ENCODE data around the gene PADI6.
"Not testable (repeated sequence)": the region's sequence is repeated elsewhere in the genome, so short reads cannot be mapped to it uniquely, and the experiment has no call there.

Gene PADI6

GRCh38 chr1:17405898-17406759 is 34.1 kb downstream of the PADI6 start:
- DNase-seq: no peak

- not testable (repeated sequence) for DNase-seq
These were observed 34.9 kb downstream of the PADI6 start for GRCh38 chr1:17406760-17407475.

GRCh38 chr1:17407786-17408514 is 36.0 kb downstream of the PADI6 start:
- DNase-seq: not testable (repeated sequence)

DNA sequence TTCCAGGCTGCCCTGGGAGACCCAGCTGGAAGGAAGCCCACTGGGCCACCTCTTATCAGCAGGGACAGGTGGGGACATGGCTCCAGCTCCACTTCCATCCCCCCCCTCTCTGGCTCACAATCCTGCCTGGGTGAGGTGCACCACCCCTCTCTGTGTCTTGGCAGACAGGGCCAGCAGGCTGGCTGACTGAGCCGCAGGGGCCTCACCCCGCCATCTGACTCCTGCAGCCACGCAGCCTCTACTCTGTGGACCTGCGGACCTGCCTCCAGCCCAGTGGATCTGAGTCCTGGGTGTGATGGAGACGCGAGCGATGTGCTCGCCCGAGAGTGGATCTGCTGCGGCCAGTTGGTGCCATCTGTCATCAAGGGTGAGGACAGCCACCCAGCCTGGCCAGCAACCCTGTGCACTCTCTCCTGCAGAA is 37.4 kb downstream of the PADI6 start:
- no peak for DNase-seq

- DNase-seq: no peak
These were observed 40.3 kb downstream of the PADI6 start for GRCh38 chr1:17412093-17412870.

DNA sequence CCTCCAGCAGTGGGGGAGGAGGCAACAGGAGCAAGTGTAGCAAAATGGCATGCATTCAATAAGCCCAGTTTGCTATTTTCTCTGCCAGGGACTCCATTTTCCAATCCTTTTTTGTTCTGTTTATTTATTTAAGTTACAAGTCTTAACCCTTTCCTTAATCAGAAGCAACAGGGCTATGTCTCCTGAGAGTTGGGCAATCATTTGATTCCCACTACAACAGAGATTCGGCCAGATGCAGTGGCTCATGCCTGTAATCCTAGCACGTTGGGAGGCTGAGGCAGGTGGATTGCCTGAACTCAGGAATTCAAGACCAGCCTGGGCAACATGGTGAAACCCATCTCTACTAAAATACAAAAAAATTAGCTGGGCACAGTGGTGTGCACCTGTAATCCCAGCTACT is 42.0 kb downstream of the PADI6 start:
- DNase-seq: no peak

DNA sequence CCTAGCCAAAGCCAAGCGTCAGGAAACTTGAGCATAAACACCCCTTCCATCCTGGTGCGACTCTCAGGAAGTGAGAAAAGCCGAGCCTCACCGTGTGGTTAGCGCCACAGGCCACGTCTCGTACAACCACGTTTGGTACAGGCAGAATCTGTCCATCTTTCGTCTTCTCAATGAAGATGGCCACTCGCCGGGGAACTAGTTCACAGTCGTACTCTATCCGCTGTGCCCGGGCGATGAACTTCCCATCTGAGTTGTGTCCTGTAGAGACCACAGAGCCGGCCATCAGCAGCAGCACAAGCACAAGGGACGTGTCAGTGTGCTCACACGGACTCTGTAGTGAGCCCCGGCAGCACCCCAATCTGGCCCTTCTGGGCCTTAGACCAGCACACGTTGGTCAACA is 44.4 kb downstream of the PADI6 start:
- no peak for DNase-seq

GRCh38 chr1:17419626-17420328 is 47.8 kb downstream of the PADI6 start:
- DNase-seq: no peak

- DNase-seq: no peak
These were observed 48.5 kb downstream of the PADI6 start for GRCh38 chr1:17420391-17420918.

GRCh38 chr1:17422461-17422860 is 50.5 kb downstream of the PADI6 start:
- DNase-seq: no peak

DNA sequence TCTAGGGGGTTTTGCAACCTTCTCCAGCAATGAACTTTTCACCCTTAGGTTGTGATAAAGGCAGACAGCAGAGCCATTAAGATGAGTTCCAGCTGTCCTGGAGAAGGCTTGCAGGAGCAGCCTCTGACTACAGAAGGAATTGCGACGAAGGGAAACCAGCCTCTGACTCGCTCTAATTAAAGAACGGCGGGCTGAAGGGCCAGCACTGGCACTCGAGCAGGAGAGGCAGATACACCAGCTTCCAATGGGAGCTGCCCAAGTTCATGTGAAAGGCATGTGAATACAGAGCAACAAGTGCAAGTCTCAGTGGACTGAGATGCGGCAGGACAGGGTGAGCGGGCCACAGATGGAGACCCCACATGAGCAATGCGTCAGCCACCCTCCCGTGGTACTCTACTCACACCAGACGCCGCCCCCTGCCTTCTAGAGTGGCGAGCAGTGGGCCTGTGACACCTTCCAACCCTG is 51.8 kb downstream of the PADI6 start:
- DNase-seq: no peak

- DNase-seq: no peak
These were observed 54.0 kb downstream of the PADI6 start for GRCh38 chr1:17425806-17426600.

DNA sequence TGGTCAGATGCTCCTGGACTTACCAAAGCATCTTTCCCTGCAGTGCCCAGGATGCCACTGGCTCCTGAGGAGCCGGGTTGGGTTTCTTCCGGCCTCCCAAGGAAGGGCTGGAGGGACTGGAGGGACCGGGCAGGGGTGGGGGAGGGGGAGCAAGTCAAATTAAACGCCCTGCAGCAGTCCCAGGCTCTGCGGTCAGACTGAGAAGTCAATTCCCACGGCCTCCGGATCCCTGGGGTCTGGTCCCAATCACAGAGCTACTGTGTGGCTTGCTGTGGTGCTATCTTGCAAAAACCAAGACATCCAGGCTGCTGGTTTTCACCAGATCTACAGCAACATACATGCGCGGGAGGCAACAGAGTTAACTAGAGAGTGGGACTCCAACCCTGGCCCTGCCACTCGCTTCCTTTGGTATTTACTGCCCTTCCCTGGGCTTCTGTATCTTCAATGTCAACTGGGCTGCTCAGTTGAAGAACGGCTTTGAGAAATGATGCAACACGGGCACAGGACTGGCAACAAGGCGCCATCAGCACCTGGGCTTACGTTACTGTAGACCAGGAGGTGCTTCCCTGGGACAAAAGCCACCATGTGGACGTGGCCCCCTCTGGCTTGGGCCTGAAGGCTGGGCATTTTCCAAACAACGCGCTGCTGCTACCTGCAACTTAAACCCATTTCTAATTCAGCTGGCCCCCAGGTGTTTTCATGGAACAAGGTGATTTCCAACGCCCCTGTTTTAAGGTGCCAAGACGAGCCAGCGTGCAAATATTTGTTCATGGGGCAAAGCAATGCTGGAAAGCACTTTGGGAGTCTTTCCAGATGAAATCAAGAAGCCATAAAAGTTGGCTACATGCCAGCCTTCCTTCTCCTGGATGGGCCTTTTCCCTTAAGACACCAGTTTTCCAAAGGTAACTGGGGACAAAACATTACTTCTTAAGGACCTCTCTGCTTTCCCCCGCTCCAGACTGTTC is 56.0 kb downstream of the PADI6 start:
- DNase-seq: no peak

DNA sequence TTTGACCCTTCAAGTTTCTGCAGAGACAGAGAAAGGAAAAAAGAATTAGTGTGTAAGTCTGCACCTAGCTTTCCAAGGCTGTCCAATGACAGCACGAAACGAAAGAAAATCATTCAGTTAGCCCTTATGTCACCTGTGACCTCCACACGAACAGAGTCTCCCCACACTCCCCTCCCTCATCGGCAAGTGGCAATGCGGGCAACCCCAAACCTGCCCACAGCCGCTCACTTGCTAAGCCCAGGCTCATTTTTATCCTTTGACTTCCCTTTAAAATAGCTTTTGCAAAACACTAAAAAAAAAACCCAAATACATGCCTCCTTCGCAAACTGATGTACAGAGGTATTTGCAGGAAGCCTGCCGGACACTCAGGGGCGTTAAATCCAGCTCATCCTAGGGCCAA is 57.2 kb downstream of the PADI6 start:
- no peak for DNase-seq

- no peak for DNase-seq
These were observed 60.4 kb downstream of the PADI6 start for GRCh38 chr1:17432412-17432811.

DNA sequence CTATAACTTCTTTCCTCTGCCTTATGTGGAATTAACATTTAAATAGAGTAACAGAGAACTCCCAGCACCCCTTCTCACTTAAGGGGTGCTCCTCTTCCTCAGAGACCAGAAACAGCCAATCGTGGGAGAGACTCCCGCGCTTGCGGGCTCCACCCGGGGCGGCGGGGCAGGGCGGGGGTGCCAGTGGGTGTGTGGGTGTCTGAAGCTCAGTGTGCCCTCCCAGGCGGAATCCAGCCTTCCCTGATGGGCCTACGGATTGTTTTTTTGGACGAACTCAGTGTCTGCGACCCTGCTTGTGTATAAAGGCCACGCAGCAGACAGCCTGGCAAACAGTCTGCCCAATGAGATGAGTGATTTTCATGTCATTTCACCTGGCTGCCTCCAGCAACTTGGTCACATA is 61.3 kb downstream of the PADI6 start:
- DNase-seq: no peak

DNA sequence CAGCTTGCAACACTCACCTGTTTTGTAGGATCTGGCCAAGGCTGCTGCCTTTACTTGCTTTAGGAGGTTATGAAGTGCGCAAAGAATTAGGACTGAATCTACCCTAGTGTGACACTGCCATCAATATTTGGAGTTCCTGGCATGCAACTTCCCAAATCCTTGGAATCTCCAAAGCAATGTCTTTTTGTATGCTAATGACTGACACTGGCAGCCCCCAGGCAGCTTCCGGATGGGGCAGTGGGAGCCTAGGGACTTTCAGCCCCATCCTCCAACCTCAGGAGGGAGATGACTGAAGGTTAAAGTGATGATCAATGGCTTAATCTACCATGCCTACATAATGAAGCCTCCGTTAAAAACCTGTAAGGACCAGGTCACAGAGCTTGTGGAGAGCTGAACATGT is 62.0 kb downstream of the PADI6 start:
- DNase-seq: no peak

GRCh38 chr1:17434601-17435000 is 62.6 kb downstream of the PADI6 start:
- no peak for DNase-seq

DNA sequence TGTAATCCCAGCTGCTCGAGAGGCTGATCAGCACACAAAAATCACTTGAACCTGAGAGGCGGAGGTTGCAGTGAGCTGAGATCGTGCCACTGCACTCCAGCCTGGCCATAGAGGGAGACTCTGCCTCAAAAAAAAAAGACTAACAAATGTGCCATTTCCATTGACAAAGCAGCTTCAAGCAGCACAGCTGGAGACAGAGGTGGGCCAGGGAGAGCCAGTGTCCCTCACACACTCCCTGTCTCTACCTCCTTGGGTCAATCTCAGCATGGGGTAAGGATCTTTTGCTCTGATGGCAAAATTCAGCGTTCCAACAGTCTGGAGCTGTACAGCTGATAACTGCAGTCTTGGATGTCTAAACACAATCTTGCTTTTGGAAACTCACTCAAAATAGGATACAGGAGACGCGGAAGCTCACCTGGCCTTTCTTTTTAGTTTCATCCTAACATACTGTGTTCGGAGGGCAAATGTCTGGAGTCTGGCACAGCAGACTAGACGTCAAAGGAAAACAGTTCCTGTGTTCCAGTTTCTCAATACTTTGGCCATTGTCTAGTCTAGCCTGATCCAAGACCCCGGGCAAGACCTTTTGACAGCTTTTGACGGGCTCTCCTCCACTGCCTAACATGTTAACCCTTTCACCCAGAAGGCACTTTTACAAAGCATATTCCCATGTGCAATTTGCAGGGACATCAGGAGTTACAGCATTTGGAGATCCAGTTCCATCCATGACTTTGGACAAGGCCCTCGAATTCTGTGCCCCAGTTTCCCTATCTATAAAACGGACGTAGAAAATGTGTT is 64.6 kb downstream of the PADI6 start:
- DNase-seq: no peak
